ENCODE measurements around the gene SLC10A7.

SLC10A7 gene

DNA sequence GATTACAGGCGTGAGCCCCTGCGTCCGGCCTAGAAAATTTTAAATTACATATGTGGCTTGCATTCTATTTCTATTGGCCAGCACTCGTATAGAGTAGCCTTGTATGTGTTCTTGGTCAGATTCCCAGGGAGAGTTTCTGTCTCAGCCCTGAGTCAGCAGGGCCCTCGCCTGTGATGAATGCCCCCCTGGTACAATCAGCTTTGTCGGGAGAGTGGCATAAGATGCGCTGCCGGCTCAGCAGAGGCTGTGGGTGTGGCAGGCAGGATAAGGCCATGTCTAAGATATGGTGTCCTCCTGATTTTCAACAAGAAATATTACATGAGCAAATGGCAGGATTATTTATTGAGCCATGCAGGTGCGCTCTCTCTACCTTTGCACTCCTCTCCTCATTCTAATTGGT, 309.0 kb downstream of the SLC10A7 start:
- no peak overlapping the region for H3K9ac ChIP-seq
- no peaks in the 10 kb centered on the region for H3K36me3 ChIP-seq
- no peaks in the 10 kb centered on the region for H4K20me1 ChIP-seq
- 0 out of 20 replicates have a peak, but pooled peaks cover 0 to 3% (median 0%) of the 10 kb centered on the region in 10 experiments for H3K4me1 ChIP-seq
- no peak overlapping the region for H3K4me2 ChIP-seq
- H3K9me3 ChIP-seq (replicated peaks in 1 of 11): no peaks in the 10 kb centered on the region
- H3K27me3 ChIP-seq: no peaks in the 10 kb centered on the region
- H3K27ac ChIP-seq: no peak overlapping the region
- TF ChIP-seq Cebpa-rat (IDR thresholded peaks at IDR 0.05): no peak
- H3K4me3 ChIP-seq: no peak overlapping the region

DNA sequence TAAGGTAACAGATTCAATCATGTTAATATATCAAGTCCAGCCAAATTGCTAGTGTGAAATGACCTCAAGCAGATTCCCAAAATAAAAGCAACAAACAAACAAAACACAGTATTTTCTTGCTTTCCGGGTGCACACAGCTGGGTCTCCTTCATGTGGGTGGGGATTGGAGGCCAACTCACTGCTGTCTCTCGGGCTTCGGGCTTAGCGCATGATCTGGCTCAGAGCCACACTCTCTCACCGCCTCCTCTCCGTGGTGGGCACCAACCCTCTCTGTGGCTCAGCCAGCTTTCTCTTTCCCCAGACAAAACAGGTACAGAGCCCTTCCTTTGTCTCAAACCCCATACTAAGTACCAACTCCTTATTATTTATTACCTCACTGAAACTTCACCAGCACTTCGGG, 310.3 kb downstream of the SLC10A7 start:
- Histone ChIP-seq H3K27ac (no peak overlapping the region), H3K4me2 (no peak overlapping the region), H3K36me3 (no peaks in the 10 kb centered on the region), H3K9ac (no peak overlapping the region), H3K27me3 (no peaks in the 10 kb centered on the region), H3K4me1 (0 out of 20 replicates have a peak, but pooled peaks cover 0 to 3% (median 0%) of the 10 kb centered on the region in 10 experiments), H3K4me3 (no peak overlapping the region), H3K9me3 (replicated peaks in 1 of 11) (no peaks in the 10 kb centered on the region), H4K20me1 (no peaks in the 10 kb centered on the region)
- TF ChIP-seq Cebpa-rat (IDR thresholded peaks at IDR 0.05): no peak

DNA sequence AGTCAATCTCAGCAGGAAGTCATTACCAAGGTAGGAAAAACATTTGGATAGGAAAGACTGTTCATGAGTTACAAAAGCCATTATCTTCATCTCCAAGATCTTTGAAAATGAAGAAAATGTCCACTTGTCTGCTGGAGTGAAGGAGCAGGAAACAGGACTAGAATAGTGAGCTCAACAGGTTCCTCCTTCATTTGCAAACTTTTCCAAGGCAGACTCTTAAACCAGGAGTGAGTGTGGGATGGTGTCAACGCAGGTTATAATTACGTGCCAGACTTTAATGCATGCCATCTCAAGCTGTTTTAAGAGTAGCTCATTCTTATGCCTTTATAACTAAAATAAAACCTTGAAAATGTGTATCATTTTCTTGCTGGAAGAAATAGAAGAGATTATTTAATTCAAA, 310.9 kb downstream of the SLC10A7 start:
- no peaks in the 10 kb centered on the region for H3K9me3 ChIP-seq (replicated peaks in 1 of 11)
- H3K27ac ChIP-seq: no peak overlapping the region
- H3K4me1 ChIP-seq: 0 out of 20 replicates have a peak, but pooled peaks cover 0 to 3% (median 0%) of the 10 kb centered on the region in 10 experiments
- H3K36me3 ChIP-seq: no peaks in the 10 kb centered on the region
- no peak for TF ChIP-seq Cebpa-rat (IDR thresholded peaks at IDR 0.05)
- no peak overlapping the region for H3K4me2 ChIP-seq
- H3K27me3 ChIP-seq: no peaks in the 10 kb centered on the region
- H3K9ac ChIP-seq: no peak overlapping the region
- no peaks in the 10 kb centered on the region for H4K20me1 ChIP-seq
- no peak overlapping the region for H3K4me3 ChIP-seq

DNA sequence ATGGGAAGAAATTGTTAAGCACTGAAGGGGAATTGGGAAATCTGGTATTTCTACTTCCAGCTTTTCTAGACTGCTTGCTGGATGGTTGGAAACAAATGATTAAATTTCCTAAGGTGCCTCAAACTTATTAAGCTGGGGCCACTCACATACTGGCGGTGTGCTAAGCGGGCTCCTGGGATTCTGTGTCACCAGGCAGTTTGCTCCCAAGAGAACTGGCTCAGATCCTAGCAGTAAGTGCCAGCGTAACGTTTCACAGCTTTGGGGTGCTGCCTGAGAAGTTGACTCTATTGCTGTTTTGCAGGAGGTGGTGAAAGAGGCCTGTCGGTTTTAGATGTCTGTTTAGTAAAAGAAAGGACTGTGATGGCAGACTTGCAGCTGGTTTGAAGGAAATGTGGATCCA, 314.3 kb downstream of the SLC10A7 start:
- H3K4me2 ChIP-seq: no peak overlapping the region
- H3K9ac ChIP-seq: no peak overlapping the region
- no peak overlapping the region for H3K27ac ChIP-seq
- no peaks in the 10 kb centered on the region for H3K9me3 ChIP-seq (replicated peaks in 1 of 11)
- H3K4me3 ChIP-seq: no peak overlapping the region
- H3K36me3 ChIP-seq: no peaks in the 10 kb centered on the region
- TF ChIP-seq Cebpa-rat (IDR thresholded peaks at IDR 0.05): no peak
- H4K20me1 ChIP-seq: no peaks in the 10 kb centered on the region
- no peaks in the 10 kb centered on the region for H3K27me3 ChIP-seq
- 0 out of 20 replicates have a peak, but pooled peaks cover 0 to 3% (median 0%) of the 10 kb centered on the region in 10 experiments for H3K4me1 ChIP-seq
